ENCODE data around the gene NEUROD2.

The NEUROD2 gene

DNA sequence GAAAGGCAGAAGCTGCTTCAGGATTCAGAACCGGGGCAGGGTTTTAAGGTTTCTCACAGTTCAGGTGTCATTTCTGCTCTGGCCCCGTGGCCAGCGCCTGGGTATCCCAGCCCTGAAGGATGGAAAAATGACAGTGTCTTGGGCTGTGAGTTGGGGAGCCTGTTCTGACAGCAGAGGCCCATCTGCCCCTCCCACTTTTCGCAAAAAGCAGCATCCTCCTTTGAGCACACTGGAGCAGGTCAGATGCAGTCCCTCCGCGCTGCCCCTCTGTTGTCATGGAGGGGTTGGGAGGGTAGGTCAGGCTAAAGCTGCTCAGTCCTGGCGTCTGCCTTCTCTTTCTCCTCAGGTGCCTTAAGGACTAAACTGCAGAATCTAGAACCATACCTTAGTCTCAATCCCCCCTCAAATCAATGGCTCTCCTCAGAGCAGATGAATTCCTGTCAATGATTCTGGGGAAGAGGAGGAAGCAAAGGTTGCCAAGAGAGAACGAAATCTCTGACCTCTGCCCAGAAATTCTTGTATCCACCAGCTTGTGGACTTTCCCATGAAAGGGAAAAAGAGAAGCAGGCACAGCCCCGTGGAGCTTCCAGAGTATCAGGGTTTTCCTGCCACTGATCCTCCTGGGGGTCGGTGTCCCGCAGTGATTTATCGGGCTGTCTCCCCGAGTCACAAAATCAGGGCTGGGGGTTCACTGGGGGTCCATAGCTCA is 7.3 kb downstream of the NEUROD2 start:
- no peak for TF ChIP-seq FOXP2 (optimal IDR thresholded peaks at IDR 0.05; ENCODE audit: borderline replicate concordance, extremely low read depth, extremely low read length, insufficient read depth)
- TF ChIP-seq TAF1 (IDR thresholded peaks at IDR 0.05; ENCODE audit: borderline replicate concordance, insufficient read depth, low read length), result no peak
- TF ChIP-seq POLR2AphosphoS5 (IDR thresholded peaks at IDR 0.05; ENCODE audit: low read depth, low read length), result no peak
- no peak; a peak in 1 of 4 replicates for TF ChIP-seq REST (IDR thresholded peaks at IDR 0.05; ENCODE audit: insufficient read depth in 1 of 2, low read depth in 2 of 2, low read length in 2 of 2)
- no peak for TF ChIP-seq SIN3A (IDR thresholded peaks at IDR 0.05; ENCODE audit: borderline replicate concordance, insufficient read depth, low read length)

GRCh38 chr17:39599665-39600231 is 8.0 kb downstream of the NEUROD2 start:
- TF ChIP-seq FOXP2 (optimal IDR thresholded peaks at IDR 0.05; ENCODE audit: borderline replicate concordance, extremely low read depth, extremely low read length, insufficient read depth) (no peak), SIN3A (IDR thresholded peaks at IDR 0.05; ENCODE audit: borderline replicate concordance, insufficient read depth, low read length) (no peak), REST (IDR thresholded peaks at IDR 0.05; ENCODE audit: insufficient read depth in 1 of 2, low read depth in 2 of 2, low read length in 2 of 2) (no peak), POLR2AphosphoS5 (IDR thresholded peaks at IDR 0.05; ENCODE audit: low read depth, low read length) (no peak), TAF1 (IDR thresholded peaks at IDR 0.05; ENCODE audit: borderline replicate concordance, insufficient read depth, low read length) (no peak)

DNA sequence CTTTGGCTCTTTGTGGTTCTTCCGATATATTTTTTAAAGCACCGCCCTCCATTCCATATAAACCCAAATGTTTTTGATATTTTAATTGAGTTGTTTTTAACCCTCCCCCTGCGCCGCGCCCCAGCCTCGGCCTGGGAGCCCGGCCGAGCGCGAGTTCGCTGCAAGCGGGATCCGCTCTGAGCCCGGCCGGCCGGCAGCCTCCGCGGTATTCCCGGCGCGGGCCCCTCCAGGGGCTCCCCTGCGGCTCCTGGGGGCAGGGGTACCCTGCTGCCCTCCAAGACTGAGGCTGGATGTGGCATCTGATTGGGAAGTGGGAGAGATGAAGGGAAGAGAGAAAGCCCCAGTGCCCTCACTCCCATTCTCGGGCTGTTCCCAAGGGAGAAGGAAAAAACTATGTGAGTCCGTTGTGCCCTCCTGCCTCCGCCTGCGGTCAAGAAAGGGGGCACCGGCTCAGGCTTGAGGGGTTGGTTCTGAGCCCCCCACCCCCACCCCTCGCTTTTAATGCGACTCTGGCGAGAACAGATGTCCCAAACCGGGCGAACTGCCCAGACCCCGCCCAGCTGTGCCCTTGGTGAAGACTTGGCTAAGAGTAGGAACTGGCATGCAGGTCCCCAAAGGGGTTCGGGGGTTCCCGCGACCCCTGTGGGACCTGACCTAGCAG is 8.6 kb downstream of the NEUROD2 start:
- TF ChIP-seq REST (IDR thresholded peaks at IDR 0.05; ENCODE audit: insufficient read depth in 1 of 2, low read depth in 2 of 2, low read length in 2 of 2) (no peak), SIN3A (IDR thresholded peaks at IDR 0.05; ENCODE audit: borderline replicate concordance, insufficient read depth, low read length) (no peak), TAF1 (IDR thresholded peaks at IDR 0.05; ENCODE audit: borderline replicate concordance, insufficient read depth, low read length) (no peak), POLR2AphosphoS5 (IDR thresholded peaks at IDR 0.05; ENCODE audit: low read depth, low read length) (no peak), FOXP2 (optimal IDR thresholded peaks at IDR 0.05; ENCODE audit: borderline replicate concordance, extremely low read depth, extremely low read length, insufficient read depth) (no peak)

- TF ChIP-seq TAF1 (IDR thresholded peaks at IDR 0.05; ENCODE audit: borderline replicate concordance, insufficient read depth, low read length) (no peak), SIN3A (IDR thresholded peaks at IDR 0.05; ENCODE audit: borderline replicate concordance, insufficient read depth, low read length) (no peak), FOXP2 (optimal IDR thresholded peaks at IDR 0.05; ENCODE audit: borderline replicate concordance, extremely low read depth, extremely low read length, insufficient read depth) (no peak), POLR2AphosphoS5 (IDR thresholded peaks at IDR 0.05; ENCODE audit: low read depth, low read length) (no peak), REST (IDR thresholded peaks at IDR 0.05; ENCODE audit: insufficient read depth in 1 of 2, low read depth in 2 of 2, low read length in 2 of 2) (no peak)
Measured at GRCh38 chr17:39598630-39599003, 9.1 kb downstream of the NEUROD2 start.

Measured in PFSK-1 (cell line).